SU-DHL-6 (cell line): ENCODE data around the gene WNT2B.

Experiments
- H2AFZ ChIP-seq: fragments of 200-600 bp; sonication (generic); 2 replicates; pipeline ENCODE4 v1.6.1; 2014; ENCODE audit warnings: low read depth, mild to moderate bottlenecking, moderate library complexity, mixed read lengths, antibody characterized with exemption, low read length; ENCODE audit not compliant: severe bottlenecking
- H3F3A ChIP-seq: fragments of 200-600 bp; shearing (Covaris generic); 2 replicates; pipeline ENCODE4 v1.6.0; 2016; ENCODE audit warnings: antibody characterized with exemption, mild to moderate bottlenecking; ENCODE audit not compliant: insufficient read depth
- H3K27ac ChIP-seq: fragments of 200-600 bp; sonication (generic); 2 replicates; pipeline ENCODE4 v1.5.1; 2016; ENCODE audit warnings: low read depth, mild to moderate bottlenecking, low read length, moderate library complexity, mixed read lengths
- H3K27me3 ChIP-seq: fragments of 200-600 bp; sonication (generic), shearing (Covaris generic); 2 replicates; pipeline ENCODE4 v1.6.0; 2014; ENCODE audit warnings: mild to moderate bottlenecking, low read length
- H3K36me3 ChIP-seq: fragments of 200-600 bp; sonication (generic); 2 replicates; pipeline ENCODE4 v1.6.1; 2014; ENCODE audit warnings: mild to moderate bottlenecking, low read length, mixed read lengths
- H3K4me2 ChIP-seq: fragments of 300-600, 200-600 bp; shearing (Covaris generic), sonication (generic); 2 replicates; pipeline ENCODE4 v1.6.0; 2014; ENCODE audit warnings: low read length, low read depth, mild to moderate bottlenecking; ENCODE audit not compliant: poor library complexity, severe bottlenecking
- H3K4me3 ChIP-seq: fragments of 200-600 bp; sonication (generic); 2 replicates; pipeline ENCODE4 v1.5.1; 2014; ENCODE audit warnings: antibody characterized with exemption, low read length, mild to moderate bottlenecking, mixed read lengths; ENCODE audit not compliant: insufficient read depth, poor library complexity, severe bottlenecking
- H3K79me2 ChIP-seq: fragments of 200-600 bp; sonication (generic); 2 replicates; pipeline ENCODE4 v1.6.1; 2014; ENCODE audit warnings: mild to moderate bottlenecking, low read length, moderate library complexity; ENCODE audit not compliant: insufficient read depth
- H3K9ac ChIP-seq: fragments of 200-600 bp; sonication (generic); 2 replicates; pipeline ENCODE4 v1.7.0; 2014; ENCODE audit warnings: mild to moderate bottlenecking, low read length
- H3K9me2 ChIP-seq: fragments of 200-600 bp; sonication (generic); replicated peaks from 2 replicates; pipeline ENCODE4 v1.6.1; 2014; ENCODE audit warnings: low read length; ENCODE audit not compliant: insufficient read depth
- H3K9me3 ChIP-seq: fragments of 200-600 bp; sonication (generic); 2 replicates; pipeline ENCODE4 v1.6.1; 2014; ENCODE audit warnings: low read length, mixed read lengths; ENCODE audit not compliant: insufficient read depth
- H4K20me1 ChIP-seq: fragments of 200-600 bp; sonication (generic); 2 replicates; pipeline ENCODE4 v1.6.1; 2014; ENCODE audit warnings: low read depth, mild to moderate bottlenecking, antibody characterized with exemption, low read length, moderate library complexity, mixed read lengths
- CTCF ChIP-seq: fragments of 200-600 bp; sonication (generic); IDR thresholded peaks from one replicate; pipeline ENCODE4 v1.5.1; 2017; ENCODE audit warnings: antibody characterized with exemption, mild to moderate bottlenecking, low read length, moderate library complexity; ENCODE audit not compliant: insufficient read depth, poor library complexity, severe bottlenecking
- EZH2phosphoT487 ChIP-seq: fragments of 200-600 bp; sonication (generic), shearing (Covaris generic); conservative IDR thresholded peaks from 2 replicates; pipeline ENCODE4 v1.6.1; 2018; ENCODE audit warnings: mild to moderate bottlenecking, antibody characterized with exemption, low read length, moderate library complexity, mixed read lengths

Gene WNT2B

DNA sequence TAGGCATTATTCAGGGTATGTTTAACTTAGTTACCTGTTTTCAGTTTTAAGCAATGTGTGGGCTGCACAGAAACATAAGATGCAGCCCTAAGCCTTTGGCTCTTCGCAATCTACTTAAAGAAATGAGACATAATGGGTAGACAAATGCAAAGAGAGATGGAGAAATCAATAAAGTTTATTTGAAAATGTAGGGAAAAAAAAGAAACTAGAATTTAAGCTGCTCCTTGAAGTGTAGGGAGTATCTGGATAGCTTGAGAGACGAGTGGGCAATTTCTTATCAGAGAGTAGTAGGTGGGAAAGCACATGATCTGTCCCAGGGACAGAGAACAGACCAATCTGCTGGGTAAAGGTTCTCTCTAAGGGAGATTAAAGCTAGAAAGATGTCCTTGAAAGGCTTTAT, 8.9 kb downstream of the WNT2B start:
- no peak for TF ChIP-seq CTCF
- TF ChIP-seq EZH2phosphoT487: no peak
- Histone ChIP-seq H2AFZ (no peak overlapping the region), H3K9me2 (no peaks in the 10 kb centered on the region), H3K27ac (no peak overlapping the region), H3K9ac (no peak overlapping the region), H3K79me2 (no peaks in the 10 kb centered on the region), H3K27me3 (no peaks in the 10 kb centered on the region), H4K20me1 (no peaks in the 10 kb centered on the region), H3K9me3 (no peaks in the 10 kb centered on the region), H3K4me2 (no peak overlapping the region), H3K36me3 (no peaks in the 10 kb centered on the region), H3K4me3 (no peak overlapping the region), H3F3A (no peaks in the 10 kb centered on the region)

DNA sequence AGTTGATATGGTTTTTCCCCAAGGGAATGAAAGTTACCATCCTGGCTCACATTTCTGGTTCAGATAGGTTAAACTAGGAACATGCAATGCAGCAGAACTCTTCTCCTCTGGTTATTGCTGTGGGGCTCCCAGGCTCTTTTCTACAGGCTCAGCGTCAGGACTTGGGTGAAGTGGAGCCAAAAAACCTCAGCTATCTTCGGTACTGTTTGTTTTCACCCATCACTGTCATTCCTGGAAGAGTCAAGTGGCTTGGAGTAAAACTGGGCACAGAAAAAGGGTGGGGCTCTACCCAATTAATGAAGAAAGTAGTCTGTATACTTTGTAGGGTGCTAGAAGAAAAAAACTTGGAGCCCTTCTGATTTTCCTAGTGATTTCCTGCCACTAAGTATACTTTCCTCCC, 9.4 kb downstream of the WNT2B start:
- H3K27ac ChIP-seq: no peak overlapping the region
- H3K27me3 ChIP-seq: no peaks in the 10 kb centered on the region
- H3K36me3 ChIP-seq: no peaks in the 10 kb centered on the region
- no peaks in the 10 kb centered on the region for H3K79me2 ChIP-seq
- no peak overlapping the region for H2AFZ ChIP-seq
- H4K20me1 ChIP-seq: no peaks in the 10 kb centered on the region
- H3F3A ChIP-seq: no peaks in the 10 kb centered on the region
- no peaks in the 10 kb centered on the region for H3K9me2 ChIP-seq
- no peak overlapping the region for H3K4me3 ChIP-seq
- no peak overlapping the region for H3K4me2 ChIP-seq
- TF ChIP-seq CTCF: no peak
- TF ChIP-seq EZH2phosphoT487: no peak
- no peaks in the 10 kb centered on the region for H3K9me3 ChIP-seq
- no peak overlapping the region for H3K9ac ChIP-seq

DNA sequence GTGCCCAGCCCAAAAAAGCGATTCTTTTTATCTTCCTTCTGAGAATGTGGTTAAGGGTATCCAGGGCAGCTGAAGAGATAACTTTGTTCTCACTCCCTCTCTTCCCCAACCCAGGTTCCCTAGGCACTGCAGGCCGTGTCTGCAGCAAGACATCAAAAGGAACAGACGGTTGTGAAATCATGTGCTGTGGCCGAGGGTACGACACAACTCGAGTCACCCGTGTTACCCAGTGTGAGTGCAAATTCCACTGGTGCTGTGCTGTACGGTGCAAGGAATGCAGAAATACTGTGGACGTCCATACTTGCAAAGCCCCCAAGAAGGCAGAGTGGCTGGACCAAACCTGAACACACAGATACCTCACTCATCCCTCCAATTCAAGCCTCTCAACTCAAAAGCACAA, 11.4 kb downstream of the WNT2B start:
- no peaks in the 10 kb centered on the region for H3K79me2 ChIP-seq
- no peak overlapping the region for H3K4me2 ChIP-seq
- no peak overlapping the region for H3K9ac ChIP-seq
- H3F3A ChIP-seq: no peaks in the 10 kb centered on the region
- no peaks in the 10 kb centered on the region for H3K9me2 ChIP-seq
- TF ChIP-seq CTCF: no peak
- no peak for TF ChIP-seq EZH2phosphoT487
- H3K27ac ChIP-seq: no peak overlapping the region
- no peaks in the 10 kb centered on the region for H3K36me3 ChIP-seq
- no peaks in the 10 kb centered on the region for H3K9me3 ChIP-seq
- no peaks in the 10 kb centered on the region for H3K27me3 ChIP-seq
- no peaks in the 10 kb centered on the region for H4K20me1 ChIP-seq
- H3K4me3 ChIP-seq: no peak overlapping the region
- H2AFZ ChIP-seq: no peak overlapping the region

DNA sequence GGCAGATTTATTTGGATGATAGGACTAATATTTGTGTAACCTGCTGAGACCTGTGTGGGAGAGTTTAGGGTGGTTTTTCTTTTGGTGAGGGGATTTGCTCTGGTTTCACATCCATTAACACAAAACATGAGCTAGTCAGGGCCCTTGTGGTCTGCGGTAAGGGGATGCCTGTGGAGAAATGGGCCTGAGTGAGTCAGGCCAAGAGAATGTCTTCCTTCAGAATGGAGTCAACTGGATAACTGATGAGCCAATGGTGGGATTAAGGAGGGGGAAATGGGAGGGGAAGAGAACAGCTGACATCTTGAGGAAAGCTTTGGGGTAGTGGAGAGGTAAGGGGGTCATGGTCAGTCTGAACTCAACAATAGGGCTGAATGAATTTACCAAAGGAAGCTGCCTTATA, 13.9 kb downstream of the WNT2B start:
- H2AFZ ChIP-seq: no peak overlapping the region
- no peaks in the 10 kb centered on the region for H3K9me3 ChIP-seq
- no peaks in the 10 kb centered on the region for H3K79me2 ChIP-seq
- no peak overlapping the region for H3K4me3 ChIP-seq
- no peaks in the 10 kb centered on the region for H3K36me3 ChIP-seq
- no peak overlapping the region for H3K9ac ChIP-seq
- TF ChIP-seq EZH2phosphoT487 (no peak), CTCF (no peak)
- no peak overlapping the region for H3K4me2 ChIP-seq
- no peaks in the 10 kb centered on the region for H4K20me1 ChIP-seq
- H3K27ac ChIP-seq: no peak overlapping the region
- H3F3A ChIP-seq: no peaks in the 10 kb centered on the region
- H3K9me2 ChIP-seq: no peaks in the 10 kb centered on the region
- H3K27me3 ChIP-seq: no peaks in the 10 kb centered on the region
